GM23338 (cell line): ENCODE measurements around the gene DGKG. TPM values are rescaled to one million over a fixed set of nuclear protein-coding genes. Genes with fewer than 3 reads are reported as not detected.

ENCODE experiments used
- ATAC-seq: fragments of 200-7000 bp; cut with Tn5 transposase; 3 replicates; pipeline ENCODE4 v1.9.1; 2020
- DNase-seq: peaks from one replicate; pipeline ENCODE4 v3.0.0-alpha.2; 2015; ENCODE audit warnings: low spot score
- H2AFZ ChIP-seq: fragments of 200-600 bp; sonication (generic); 2 replicates; pipeline ENCODE4 v1.8.0; 2016; ENCODE audit warnings: antibody characterized with exemption, mild to moderate bottlenecking, moderate library complexity
- H3F3A ChIP-seq: fragments of 200-600 bp; sonication (generic); replicated peaks from 2 replicates; pipeline ENCODE4 v1.8.0; 2017; ENCODE audit warnings: antibody characterized with exemption, mixed run types, low read depth
- H3K27ac ChIP-seq: fragments of 200-600 bp; sonication (generic); 2 replicates; pipeline ENCODE4 v1.6.1; 2016; ENCODE audit warnings: low read depth
- H3K27me3 ChIP-seq: fragments of 200-600 bp; sonication (generic); 2 replicates; pipeline ENCODE4 v1.8.0; 2016; ENCODE audit warnings: mild to moderate bottlenecking, mixed run types, moderate library complexity; ENCODE audit not compliant: insufficient read depth
- H3K36me3 ChIP-seq: fragments of 200-600 bp; sonication (generic); 2 replicates; pipeline ENCODE4 v1.8.0; 2016; ENCODE audit warnings: mild to moderate bottlenecking; ENCODE audit not compliant: insufficient read depth
- H3K4me1 ChIP-seq: fragments of 200-600 bp; sonication (generic); 2 replicates; pipeline ENCODE4 v1.8.0; 2016; ENCODE audit warnings: mild to moderate bottlenecking, moderate library complexity; ENCODE audit not compliant: insufficient read depth
- H3K4me2 ChIP-seq: fragments of 200-600 bp; sonication (generic); 2 replicates; pipeline ENCODE4 v1.7.1; 2017; ENCODE audit warnings: mixed run types
- H3K4me3 ChIP-seq: fragments of 200-600 bp; sonication (generic); 2 replicates; pipeline ENCODE4 v1.6.1; 2016; ENCODE audit warnings: mixed run types
- H3K79me2 ChIP-seq: fragments of 200-600 bp; sonication (generic); replicated peaks from 2 replicates; pipeline ENCODE4 v1.8.0; 2017; ENCODE audit warnings: mild to moderate bottlenecking; ENCODE audit not compliant: insufficient read depth
- H3K9me2 ChIP-seq: fragments of 200-600 bp; sonication (generic); 2 replicates; pipeline ENCODE4 v1.8.0; 2017; ENCODE audit not compliant: insufficient read depth
- H4K20me1 ChIP-seq: fragments of 200-600 bp; sonication (generic); replicated peaks from 2 replicates; pipeline ENCODE4 v1.8.0; 2017; ENCODE audit warnings: mild to moderate bottlenecking; ENCODE audit not compliant: insufficient read depth
- H3K27ac Mint-ChIP-seq: 2 replicates; pipeline ENCODE4 v1.8.0; 2020; ENCODE audit warnings: inconsistent platforms, mild to moderate bottlenecking, moderate library complexity, mixed read lengths
- H3K27me3 Mint-ChIP-seq: 3 replicates; pipeline ENCODE4 v1.8.0; 2022; ENCODE audit warnings: low read depth, mild to moderate bottlenecking, moderate library complexity, mixed read lengths, inconsistent platforms; ENCODE audit not compliant: insufficient read depth, poor library complexity
- H3K36me3 Mint-ChIP-seq: 3 replicates; pipeline ENCODE4 v1.8.0; 2021; ENCODE audit warnings: low read depth, mild to moderate bottlenecking, inconsistent platforms, moderate library complexity, mixed read lengths
- H3K4me1 Mint-ChIP-seq: 3 replicates; pipeline ENCODE4 v1.8.0; 2020; ENCODE audit warnings: mild to moderate bottlenecking, inconsistent platforms, mixed read lengths
- H3K4me3 Mint-ChIP-seq: 3 replicates; pipeline ENCODE4 v1.8.0; 2021; ENCODE audit warnings: moderate library complexity, mild to moderate bottlenecking, inconsistent platforms, mixed read lengths
- H3K9me3 Mint-ChIP-seq: 3 replicates; pipeline ENCODE4 v1.8.0; 2020; ENCODE audit warnings: moderate library complexity, mild to moderate bottlenecking, inconsistent platforms, mixed read lengths
- EZH2 ChIP-seq: fragments of 200-600 bp; sonication (generic); IDR thresholded peaks from one replicate; pipeline ENCODE4 v1.8.0; 2017; ENCODE audit warnings: antibody characterized with exemption, mild to moderate bottlenecking, low read depth; ENCODE audit not compliant: unreplicated experiment
- EZH2phosphoT487 ChIP-seq: fragments of 200-600 bp; sonication (generic); IDR thresholded peaks from one replicate; pipeline ENCODE4 v1.8.1; 2018; ENCODE audit warnings: antibody characterized with exemption; ENCODE audit not compliant: unreplicated experiment
- JUNB ChIP-seq: IDR thresholded peaks from one replicate; pipeline ENCODE4 v1.6.1; 2016; ENCODE audit warnings: antibody characterized with exemption; ENCODE audit not compliant: unreplicated experiment
- NANOG ChIP-seq: IDR thresholded peaks from 2 replicates; pipeline ENCODE4 v1.6.1; 2016; ENCODE audit warnings: antibody characterized with exemption, borderline replicate concordance
- POLR2AphosphoS5 ChIP-seq: IDR thresholded peaks from 2 replicates; pipeline ENCODE4 v1.6.1; 2016; ENCODE audit warnings: antibody characterized with exemption, low read depth
- STAT1 ChIP-seq: IDR thresholded peaks from one replicate; pipeline ENCODE4 v1.6.1; 2016; ENCODE audit warnings: antibody characterized with exemption; ENCODE audit not compliant: unreplicated experiment
- ZNF114 ChIP-seq: fragments of 250-450 bp; sonication (Bioruptor Pico); IDR thresholded peaks from 2 replicates; pipeline ENCODE4 v1.5.0; 2020; ENCODE audit warnings: mild to moderate bottlenecking, moderate library complexity
- polyA plus RNA-seq: library from polyadenylated mRNA; unstranded; fragments of >200 nt; fragmentation: Nextera tagmentation; extraction: Ambion mirVana; gene quantifications from 2 replicates; pipeline ENCODE4 v1.2.1, GENCODE V29; 2016
- total RNA-seq: library from RNA; depleted of rRNA; stranded (reverse); fragments of >200 nt; shearing (Covaris generic); gene quantifications from 2 replicates; pipeline ENCODE4 v1.2.3, GENCODE V29; 2014
- TF ChIP-seq, protein P1 (sequence below): IDR thresholded peaks from one replicate; pipeline ENCODE4 v1.6.1; 2018; ENCODE audit warnings: antibody characterized with exemption; ENCODE audit not compliant: unreplicated experiment
- TF ChIP-seq, protein P2 (sequence below): fragments of 250-450 bp; sonication (Bioruptor Pico); IDR thresholded peaks from 2 replicates; pipeline ENCODE4 v1.5.0; 2020; ENCODE audit warnings: mild to moderate bottlenecking, moderate library complexity
- TF ChIP-seq, protein P3 (sequence below): IDR thresholded peaks from 2 replicates; pipeline ENCODE4 v1.6.1; 2016; ENCODE audit warnings: antibody characterized with exemption
- TF ChIP-seq, protein P4 (sequence below), 2 experiments: fragments of 200-600 bp in 1 of 2; sonication (generic) in 1 of 2; conservative IDR thresholded peaks; 2 replicates each; pipeline versions ENCODE4 v1.5.1 to v1.6.1; 2016 to 2017; ENCODE audit warnings: antibody characterized with exemption in 2 of 2, low read depth in 2 of 2, mild to moderate bottlenecking in 2 of 2, moderate library complexity in 1 of 2

DGKG gene
- total and polyA plus RNA-seq, 2 experiments from 2014 or later: 0.14 to 0.31 TPM

DNA sequence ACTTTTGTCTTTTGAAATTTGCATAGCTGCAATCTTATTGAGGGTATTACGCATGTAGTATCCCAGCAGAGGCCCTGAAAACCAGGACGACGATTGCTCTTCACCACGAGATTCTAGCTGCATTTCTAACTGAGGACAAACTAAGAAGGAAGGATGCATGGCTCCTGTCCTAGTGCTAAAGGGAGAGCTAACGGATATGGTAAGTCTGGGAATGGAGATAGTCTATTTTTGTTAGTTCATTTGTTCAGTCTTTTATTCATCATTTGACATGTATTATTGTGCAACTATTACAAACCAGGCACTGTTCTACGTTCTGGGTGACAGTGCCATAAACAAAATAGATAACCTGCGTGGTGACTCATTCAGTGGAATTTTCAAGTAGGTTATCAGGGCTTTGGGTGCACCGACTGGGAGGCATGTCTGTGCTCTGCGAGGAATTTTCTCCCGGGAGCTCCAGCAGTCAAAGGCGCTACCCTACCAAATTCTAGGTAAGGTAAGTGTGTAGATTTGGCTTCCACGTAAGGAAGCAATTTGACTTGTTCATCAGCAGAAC lies 201.3 kb downstream of the DGKG start (continued):
- TF ChIP-seq, protein P1, sequence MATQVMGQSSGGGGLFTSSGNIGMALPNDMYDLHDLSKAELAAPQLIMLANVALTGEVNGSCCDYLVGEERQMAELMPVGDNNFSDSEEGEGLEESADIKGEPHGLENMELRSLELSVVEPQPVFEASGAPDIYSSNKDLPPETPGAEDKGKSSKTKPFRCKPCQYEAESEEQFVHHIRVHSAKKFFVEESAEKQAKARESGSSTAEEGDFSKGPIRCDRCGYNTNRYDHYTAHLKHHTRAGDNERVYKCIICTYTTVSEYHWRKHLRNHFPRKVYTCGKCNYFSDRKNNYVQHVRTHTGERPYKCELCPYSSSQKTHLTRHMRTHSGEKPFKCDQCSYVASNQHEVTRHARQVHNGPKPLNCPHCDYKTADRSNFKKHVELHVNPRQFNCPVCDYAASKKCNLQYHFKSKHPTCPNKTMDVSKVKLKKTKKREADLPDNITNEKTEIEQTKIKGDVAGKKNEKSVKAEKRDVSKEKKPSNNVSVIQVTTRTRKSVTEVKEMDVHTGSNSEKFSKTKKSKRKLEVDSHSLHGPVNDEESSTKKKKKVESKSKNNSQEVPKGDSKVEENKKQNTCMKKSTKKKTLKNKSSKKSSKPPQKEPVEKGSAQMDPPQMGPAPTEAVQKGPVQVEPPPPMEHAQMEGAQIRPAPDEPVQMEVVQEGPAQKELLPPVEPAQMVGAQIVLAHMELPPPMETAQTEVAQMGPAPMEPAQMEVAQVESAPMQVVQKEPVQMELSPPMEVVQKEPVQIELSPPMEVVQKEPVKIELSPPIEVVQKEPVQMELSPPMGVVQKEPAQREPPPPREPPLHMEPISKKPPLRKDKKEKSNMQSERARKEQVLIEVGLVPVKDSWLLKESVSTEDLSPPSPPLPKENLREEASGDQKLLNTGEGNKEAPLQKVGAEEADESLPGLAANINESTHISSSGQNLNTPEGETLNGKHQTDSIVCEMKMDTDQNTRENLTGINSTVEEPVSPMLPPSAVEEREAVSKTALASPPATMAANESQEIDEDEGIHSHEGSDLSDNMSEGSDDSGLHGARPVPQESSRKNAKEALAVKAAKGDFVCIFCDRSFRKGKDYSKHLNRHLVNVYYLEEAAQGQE: no peak
- TF ChIP-seq EZH2: no peak
- no peak for TF ChIP-seq POLR2AphosphoS5

DNA sequence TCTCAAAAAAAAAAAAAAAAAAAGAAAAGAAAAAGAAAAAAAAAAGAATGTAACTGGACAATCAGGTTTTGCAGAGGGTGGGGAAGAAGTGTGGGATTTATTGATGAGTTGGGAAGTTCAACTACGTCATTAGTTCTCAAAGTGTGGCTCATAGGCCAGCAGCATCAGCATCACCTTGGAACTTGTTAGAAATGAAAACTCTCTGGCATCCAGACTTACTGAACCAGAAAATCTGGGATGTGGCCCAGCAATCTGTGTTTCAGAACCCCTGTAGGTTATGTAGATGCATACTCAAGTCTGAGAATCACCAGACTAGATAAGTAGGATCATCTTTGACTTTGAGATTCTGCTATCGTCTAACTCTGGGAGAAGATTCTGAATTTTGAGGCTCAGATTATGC lies 207.4 kb downstream of the DGKG start:
- no peak overlapping the region for H3K27ac Mint-ChIP-seq
- no peak for DNase-seq
- H3K27me3 ChIP-seq: no peaks in the 10 kb centered on the region
- no peak for ATAC-seq
- H3K4me3 Mint-ChIP-seq: no peak overlapping the region
- H3K27ac ChIP-seq: no peak overlapping the region
- H3K36me3 Mint-ChIP-seq: no peaks in the 10 kb centered on the region
- H3K9me3 Mint-ChIP-seq: no peaks in the 10 kb centered on the region
- H3K36me3 ChIP-seq: no peaks in the 10 kb centered on the region
- H3F3A ChIP-seq: no peaks in the 10 kb centered on the region
- no peaks in the 10 kb centered on the region for H3K4me1 ChIP-seq
- no peak overlapping the region for H3K4me3 ChIP-seq
- H3K4me1 Mint-ChIP-seq: peaks cover 10% of the 10 kb centered on the region; the same call in 2 of the 3 replicates
- H2AFZ ChIP-seq: no peak overlapping the region
- H3K27me3 Mint-ChIP-seq: peaks cover 8% of the 10 kb centered on the region
- no peak overlapping the region for H3K4me2 ChIP-seq
- no peaks in the 10 kb centered on the region for H3K79me2 ChIP-seq
- H4K20me1 ChIP-seq: no peaks in the 10 kb centered on the region
- H3K9me2 ChIP-seq: no peaks in the 10 kb centered on the region
- TF ChIP-seq ZNF114 (CRISPR knock-in tag) (no peak), EZH2 (no peak), EZH2phosphoT487 (no peak), POLR2AphosphoS5 (no peak), NANOG (no peak), STAT1 (no peak), JUNB (no peak)
- TF ChIP-seq, protein P2, sequence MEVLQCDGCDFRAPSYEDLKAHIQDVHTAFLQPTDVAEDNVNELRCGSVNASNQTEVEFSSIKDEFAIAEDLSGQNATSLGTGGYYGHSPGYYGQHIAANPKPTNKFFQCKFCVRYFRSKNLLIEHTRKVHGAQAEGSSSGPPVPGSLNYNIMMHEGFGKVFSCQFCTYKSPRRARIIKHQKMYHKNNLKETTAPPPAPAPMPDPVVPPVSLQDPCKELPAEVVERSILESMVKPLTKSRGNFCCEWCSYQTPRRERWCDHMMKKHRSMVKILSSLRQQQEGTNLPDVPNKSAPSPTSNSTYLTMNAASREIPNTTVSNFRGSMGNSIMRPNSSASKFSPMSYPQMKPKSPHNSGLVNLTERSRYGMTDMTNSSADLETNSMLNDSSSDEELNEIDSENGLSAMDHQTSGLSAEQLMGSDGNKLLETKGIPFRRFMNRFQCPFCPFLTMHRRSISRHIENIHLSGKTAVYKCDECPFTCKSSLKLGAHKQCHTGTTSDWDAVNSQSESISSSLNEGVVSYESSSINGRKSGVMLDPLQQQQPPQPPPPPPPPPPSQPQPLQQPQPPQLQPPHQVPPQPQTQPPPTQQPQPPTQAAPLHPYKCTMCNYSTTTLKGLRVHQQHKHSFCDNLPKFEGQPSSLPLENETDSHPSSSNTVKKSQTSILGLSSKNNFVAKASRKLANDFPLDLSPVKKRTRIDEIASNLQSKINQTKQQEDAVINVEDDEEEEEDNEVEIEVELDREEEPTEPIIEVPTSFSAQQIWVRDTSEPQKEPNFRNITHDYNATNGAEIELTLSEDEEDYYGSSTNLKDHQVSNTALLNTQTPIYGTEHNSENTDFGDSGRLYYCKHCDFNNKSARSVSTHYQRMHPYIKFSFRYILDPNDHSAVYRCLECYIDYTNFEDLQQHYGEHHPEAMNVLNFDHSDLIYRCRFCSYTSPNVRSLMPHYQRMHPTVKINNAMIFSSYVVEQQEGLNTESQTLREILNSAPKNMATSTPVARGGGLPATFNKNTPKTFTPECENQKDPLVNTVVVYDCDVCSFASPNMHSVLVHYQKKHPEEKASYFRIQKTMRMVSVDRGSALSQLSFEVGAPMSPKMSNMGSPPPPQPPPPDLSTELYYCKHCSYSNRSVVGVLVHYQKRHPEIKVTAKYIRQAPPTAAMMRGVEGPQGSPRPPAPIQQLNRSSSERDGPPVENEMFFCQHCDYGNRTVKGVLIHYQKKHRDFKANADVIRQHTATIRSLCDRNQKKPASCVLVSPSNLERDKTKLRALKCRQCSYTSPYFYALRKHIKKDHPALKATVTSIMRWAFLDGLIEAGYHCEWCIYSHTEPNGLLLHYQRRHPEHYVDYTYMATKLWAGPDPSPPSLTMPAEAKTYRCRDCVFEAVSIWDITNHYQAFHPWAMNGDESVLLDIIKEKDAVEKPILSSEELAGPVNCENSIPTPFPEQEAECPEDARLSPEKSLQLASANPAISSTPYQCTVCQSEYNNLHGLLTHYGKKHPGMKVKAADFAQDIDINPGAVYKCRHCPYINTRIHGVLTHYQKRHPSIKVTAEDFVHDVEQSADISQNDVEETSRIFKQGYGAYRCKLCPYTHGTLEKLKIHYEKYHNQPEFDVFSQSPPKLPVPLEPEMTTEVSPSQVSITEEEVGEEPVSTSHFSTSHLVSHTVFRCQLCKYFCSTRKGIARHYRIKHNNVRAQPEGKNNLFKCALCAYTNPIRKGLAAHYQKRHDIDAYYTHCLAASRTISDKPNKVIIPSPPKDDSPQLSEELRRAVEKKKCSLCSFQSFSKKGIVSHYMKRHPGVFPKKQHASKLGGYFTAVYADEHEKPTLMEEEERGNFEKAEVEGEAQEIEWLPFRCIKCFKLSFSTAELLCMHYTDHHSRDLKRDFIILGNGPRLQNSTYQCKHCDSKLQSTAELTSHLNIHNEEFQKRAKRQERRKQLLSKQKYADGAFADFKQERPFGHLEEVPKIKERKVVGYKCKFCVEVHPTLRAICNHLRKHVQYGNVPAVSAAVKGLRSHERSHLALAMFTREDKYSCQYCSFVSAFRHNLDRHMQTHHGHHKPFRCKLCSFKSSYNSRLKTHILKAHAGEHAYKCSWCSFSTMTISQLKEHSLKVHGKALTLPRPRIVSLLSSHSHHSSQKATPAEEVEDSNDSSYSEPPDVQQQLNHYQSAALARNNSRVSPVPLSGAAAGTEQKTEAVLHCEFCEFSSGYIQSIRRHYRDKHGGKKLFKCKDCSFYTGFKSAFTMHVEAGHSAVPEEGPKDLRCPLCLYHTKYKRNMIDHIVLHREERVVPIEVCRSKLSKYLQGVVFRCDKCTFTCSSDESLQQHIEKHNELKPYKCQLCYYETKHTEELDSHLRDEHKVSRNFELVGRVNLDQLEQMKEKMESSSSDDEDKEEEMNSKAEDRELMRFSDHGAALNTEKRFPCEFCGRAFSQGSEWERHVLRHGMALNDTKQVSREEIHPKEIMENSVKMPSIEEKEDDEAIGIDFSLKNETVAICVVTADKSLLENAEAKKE: no peak
- TF ChIP-seq, protein P3, sequence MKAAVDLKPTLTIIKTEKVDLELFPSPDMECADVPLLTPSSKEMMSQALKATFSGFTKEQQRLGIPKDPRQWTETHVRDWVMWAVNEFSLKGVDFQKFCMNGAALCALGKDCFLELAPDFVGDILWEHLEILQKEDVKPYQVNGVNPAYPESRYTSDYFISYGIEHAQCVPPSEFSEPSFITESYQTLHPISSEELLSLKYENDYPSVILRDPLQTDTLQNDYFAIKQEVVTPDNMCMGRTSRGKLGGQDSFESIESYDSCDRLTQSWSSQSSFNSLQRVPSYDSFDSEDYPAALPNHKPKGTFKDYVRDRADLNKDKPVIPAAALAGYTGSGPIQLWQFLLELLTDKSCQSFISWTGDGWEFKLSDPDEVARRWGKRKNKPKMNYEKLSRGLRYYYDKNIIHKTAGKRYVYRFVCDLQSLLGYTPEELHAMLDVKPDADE: no peak
- TF ChIP-seq, protein P4, sequence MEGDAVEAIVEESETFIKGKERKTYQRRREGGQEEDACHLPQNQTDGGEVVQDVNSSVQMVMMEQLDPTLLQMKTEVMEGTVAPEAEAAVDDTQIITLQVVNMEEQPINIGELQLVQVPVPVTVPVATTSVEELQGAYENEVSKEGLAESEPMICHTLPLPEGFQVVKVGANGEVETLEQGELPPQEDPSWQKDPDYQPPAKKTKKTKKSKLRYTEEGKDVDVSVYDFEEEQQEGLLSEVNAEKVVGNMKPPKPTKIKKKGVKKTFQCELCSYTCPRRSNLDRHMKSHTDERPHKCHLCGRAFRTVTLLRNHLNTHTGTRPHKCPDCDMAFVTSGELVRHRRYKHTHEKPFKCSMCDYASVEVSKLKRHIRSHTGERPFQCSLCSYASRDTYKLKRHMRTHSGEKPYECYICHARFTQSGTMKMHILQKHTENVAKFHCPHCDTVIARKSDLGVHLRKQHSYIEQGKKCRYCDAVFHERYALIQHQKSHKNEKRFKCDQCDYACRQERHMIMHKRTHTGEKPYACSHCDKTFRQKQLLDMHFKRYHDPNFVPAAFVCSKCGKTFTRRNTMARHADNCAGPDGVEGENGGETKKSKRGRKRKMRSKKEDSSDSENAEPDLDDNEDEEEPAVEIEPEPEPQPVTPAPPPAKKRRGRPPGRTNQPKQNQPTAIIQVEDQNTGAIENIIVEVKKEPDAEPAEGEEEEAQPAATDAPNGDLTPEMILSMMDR (conservative IDR thresholded peaks at IDR 0.05; ENCODE audit: low read depth in 2 of 2): no peak
